Esophagus squamous epithelium (tissue), 4 donors: Measurements from ENCODE around the gene PLEKHN1.

Experiments
- CTCF ChIP-seq, 6 experiments: fragments of 450-650 bp in 4 of 6; fragments of 200-600 bp in 2 of 6; sonication (generic) in 2 of 6; IDR thresholded peaks; one replicate each; pipeline ENCODE4 v1.5.1; 2016 to 2019; ENCODE audit warnings: antibody characterized with exemption in 6 of 6, mild to moderate bottlenecking in 4 of 6, moderate library complexity in 4 of 6
- POLR2A ChIP-seq, 4 donors: fragments of 450-650 bp; IDR thresholded peaks; one replicate each; pipeline ENCODE4 v1.6.1; 2017; ENCODE audit warnings: antibody characterized with exemption in 4 of 4, mild to moderate bottlenecking in 4 of 4, moderate library complexity in 3 of 4

DNA sequence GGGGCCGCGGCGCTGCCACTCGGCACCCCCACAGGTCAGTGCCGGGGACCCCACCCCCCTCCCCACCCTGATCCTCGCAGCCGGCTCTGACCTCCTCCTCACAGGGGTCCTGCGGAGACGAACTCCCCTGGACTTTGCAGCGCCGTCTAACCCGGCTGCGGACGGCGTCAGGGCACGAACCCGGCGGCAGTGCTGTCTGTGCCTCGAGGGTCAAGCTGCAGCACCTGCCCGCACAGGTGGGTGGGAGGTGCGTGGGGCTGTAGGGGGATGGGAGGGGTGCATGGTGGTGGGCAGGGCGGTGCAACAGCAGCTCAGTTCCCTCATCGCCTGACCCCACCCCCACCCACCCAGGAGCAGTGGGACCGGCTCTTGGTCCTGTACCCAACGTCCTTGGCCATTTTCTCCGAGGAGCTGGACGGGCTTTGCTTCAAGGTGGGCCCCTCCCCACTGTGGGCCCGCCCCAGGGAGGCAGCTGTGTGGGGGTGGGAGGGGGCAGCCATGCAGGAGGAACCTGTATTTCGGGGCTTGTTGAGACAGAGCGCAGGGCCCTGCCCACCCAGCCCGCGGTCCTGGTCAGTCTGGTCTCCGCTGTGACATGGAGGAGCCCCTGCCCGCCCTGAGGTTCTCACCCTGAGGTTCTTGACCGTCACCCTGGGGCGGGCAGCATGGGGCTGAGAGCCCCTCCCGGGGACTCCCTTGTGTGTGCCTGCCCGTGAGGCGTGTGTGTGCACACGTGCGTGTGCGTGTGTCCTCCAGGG, 4.9 kb downstream of the PLEKHN1 start:
- TF ChIP-seq POLR2A (IDR thresholded peaks at IDR 0.05) (no peak), CTCF (IDR thresholded peaks at IDR 0.05) (no peak)
